WTC11 (cell line): ENCODE results near the gene CTNNA1.

Experiments
- TCF7 ChIP-seq: sonication (generic); formaldehyde crosslinking; IDR thresholded peaks from 2 replicates; pipeline ENCODE4 v1.8.0; 2022; ENCODE audit warnings: mild to moderate bottlenecking, low read depth, missing genetic modification reagents, moderate library complexity
- TF ChIP-seq, protein P1 (sequence below): fragments of 200-600 bp; IDR thresholded peaks from 2 replicates; pipeline ENCODE4 v1.8.0; 2022; ENCODE audit warnings: antibody characterized with exemption

DNA sequence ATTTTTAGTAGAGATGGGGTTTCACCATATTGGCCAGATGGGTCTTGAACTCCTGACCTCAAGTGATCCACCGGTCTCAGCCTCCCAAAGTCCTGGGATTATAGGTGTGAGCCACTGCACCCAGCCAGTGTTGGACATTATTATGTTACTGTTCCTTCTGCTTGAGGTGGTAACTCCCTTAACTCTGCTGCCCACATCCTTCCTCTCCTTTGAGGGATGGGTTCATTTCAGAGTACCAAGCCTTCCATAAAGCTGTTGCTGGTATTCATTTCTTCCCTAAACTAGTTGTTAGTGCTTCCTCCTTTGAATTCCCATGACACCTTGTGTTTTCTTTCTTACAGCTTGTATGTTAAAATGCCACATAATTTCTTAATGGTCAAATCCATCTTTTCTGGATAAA, 54.0 kb downstream of the CTNNA1 start:
- TF ChIP-seq, protein P1, sequence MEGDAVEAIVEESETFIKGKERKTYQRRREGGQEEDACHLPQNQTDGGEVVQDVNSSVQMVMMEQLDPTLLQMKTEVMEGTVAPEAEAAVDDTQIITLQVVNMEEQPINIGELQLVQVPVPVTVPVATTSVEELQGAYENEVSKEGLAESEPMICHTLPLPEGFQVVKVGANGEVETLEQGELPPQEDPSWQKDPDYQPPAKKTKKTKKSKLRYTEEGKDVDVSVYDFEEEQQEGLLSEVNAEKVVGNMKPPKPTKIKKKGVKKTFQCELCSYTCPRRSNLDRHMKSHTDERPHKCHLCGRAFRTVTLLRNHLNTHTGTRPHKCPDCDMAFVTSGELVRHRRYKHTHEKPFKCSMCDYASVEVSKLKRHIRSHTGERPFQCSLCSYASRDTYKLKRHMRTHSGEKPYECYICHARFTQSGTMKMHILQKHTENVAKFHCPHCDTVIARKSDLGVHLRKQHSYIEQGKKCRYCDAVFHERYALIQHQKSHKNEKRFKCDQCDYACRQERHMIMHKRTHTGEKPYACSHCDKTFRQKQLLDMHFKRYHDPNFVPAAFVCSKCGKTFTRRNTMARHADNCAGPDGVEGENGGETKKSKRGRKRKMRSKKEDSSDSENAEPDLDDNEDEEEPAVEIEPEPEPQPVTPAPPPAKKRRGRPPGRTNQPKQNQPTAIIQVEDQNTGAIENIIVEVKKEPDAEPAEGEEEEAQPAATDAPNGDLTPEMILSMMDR = no peak
- no peak for TF ChIP-seq TCF7
